Skeletal muscle cell (primary cell): ENCODE measurements around the gene CLHC1.
"Not testable (repeated sequence)": the region's sequence is repeated elsewhere in the genome, so short reads cannot be mapped to it uniquely, and the experiment has no call there.

Source experiments
- DNase-seq: peaks from one replicate; pipeline ENCODE4 v3.0.0-alpha.2; 2010; ENCODE audit warnings: low read depth
- H3K4me3 ChIP-seq: 2 replicates; pipeline ENCODE4 v1.5.1; 2011; ENCODE audit warnings: low read depth, mild to moderate bottlenecking, control low read depth, low read length, moderate library complexity

CLHC1 gene

DNA sequence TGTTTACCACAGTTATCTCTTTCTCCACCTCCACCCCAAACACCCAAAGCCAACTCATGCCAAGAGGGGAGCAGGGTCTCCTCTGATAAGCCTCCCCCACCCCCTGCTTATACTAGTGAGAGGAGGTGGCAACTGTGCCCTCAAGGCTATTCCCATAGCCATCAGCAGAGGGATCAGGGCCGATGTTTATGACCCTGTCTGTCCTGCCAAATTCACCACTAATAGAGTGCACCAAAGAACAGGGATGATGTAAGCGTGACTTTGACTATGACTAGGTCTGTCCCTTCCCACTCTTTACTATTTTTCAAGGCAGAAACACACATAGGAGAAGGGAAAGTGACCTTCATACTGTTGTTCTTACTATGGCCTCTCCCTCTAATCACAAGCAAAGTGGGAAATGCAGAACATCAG, 74.6 kb downstream of the CLHC1 start:
- no peak overlapping the region for H3K4me3 ChIP-seq
- no peak for DNase-seq

DNA sequence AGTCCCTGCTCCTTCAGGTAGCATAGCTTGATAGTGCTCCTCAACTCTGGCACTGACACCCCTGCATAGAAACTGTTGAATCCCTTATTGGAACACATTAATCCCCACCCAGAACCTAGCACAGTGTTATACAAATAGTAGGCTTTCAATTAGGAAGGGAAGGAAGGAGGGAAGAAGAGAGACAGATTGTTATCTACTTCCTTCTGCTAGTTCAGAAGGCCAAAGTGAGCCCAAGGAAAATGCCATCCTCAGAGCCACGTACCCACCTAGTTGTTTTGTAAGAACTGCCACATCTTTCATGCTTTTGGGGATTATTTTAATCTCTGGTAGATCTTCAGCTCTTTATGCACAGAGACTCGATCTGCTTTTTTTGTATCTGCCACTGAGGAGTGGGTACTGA, 75.1 kb downstream of the CLHC1 start:
- no peak for DNase-seq
- no peak overlapping the region for H3K4me3 ChIP-seq

DNA sequence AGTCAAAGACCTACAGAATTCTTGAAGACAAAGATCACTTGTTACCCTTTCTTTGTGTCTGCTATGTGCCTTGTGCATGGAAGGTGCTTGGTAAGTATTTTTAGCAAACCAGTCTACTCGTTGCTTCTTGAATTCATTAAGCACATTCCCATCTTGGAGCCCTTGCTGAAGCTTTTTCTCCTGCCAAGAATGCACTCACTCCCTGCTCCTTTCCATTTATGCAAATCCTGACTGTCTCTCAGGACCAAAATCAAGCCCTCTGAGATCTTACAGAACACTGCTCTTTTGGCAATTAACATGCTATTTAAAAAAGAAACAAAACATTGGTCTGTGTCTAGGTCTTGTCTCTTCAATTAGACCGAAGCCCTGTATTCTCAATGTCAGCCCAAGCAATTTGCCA, 75.8 kb downstream of the CLHC1 start:
- DNase-seq = no peak
- no peak overlapping the region for H3K4me3 ChIP-seq

DNA sequence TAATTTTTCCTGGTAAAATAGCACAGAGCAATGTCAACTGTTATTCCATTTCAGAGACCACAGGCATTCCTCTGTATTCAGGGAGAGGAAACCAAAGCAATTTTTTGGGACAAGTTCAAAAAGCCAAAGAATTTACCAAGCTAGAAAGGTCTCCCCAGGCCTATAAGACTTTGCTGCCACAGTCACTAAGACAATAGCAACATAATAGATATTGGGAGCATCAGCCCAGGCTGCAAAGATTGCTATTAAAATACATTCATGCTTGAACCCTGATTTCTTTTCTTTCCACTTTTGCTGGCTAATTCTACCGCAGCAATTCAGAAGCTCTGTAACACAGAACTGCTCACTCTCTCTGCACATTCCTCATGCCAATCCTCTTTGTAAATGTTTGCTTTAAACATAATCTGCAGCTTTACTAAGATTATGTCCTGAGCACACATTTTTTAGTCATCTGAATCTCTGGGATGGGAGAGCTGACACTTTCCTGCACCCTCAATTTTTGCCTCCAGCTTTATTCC, 76.3 kb downstream of the CLHC1 start:
- DNase-seq = no peak
- no peak overlapping the region for H3K4me3 ChIP-seq

DNA sequence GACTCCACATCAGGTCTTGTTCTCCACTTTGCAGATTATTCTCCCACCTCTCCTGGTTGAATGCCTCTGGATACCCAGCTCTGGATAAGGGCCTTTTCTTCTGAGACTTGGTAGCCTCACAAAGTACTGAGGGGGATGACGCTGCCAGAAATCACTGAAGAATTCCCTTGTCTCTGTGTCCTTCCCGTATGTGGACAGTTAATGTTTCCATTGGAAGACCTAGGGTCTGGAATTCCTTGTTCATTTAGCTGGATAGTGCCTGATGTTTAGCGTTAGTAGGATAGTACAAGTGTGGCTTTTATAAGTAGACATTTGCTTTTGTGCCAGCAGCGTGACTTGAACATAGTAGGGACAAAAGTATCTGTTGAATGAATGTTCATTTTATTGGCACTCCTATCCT, 76.9 kb downstream of the CLHC1 start:
- H3K4me3 ChIP-seq = no peak overlapping the region

DNA sequence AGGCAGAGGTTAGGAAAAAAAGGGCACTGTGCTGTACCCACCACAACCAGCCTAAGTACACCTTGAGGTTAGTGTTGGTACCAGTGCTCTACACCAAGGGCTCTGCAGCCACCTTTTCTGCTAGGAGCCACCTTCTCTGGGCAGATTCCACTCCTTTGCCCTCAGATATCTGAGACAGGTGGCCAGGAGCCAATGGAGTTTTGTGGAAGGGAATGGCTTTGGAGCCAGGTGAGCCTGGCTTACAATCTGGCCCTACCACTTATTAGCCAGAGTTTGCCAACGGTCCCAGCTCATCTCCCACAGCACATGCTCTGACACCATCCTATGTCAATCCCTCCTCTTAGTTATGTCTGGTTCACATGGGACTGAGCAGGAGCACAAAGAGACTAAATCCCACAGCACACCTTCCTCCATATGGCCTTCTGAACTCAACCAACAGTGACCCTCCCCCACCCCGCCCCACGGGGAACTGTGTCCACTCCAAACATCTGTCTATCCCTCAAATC, 77.5 kb downstream of the CLHC1 start:
- no peak overlapping the region for H3K4me3 ChIP-seq
- no peak for DNase-seq

More for the DNA sequence above, 76.9 kb downstream of the CLHC1 start:
- no peak for DNase-seq

DNA sequence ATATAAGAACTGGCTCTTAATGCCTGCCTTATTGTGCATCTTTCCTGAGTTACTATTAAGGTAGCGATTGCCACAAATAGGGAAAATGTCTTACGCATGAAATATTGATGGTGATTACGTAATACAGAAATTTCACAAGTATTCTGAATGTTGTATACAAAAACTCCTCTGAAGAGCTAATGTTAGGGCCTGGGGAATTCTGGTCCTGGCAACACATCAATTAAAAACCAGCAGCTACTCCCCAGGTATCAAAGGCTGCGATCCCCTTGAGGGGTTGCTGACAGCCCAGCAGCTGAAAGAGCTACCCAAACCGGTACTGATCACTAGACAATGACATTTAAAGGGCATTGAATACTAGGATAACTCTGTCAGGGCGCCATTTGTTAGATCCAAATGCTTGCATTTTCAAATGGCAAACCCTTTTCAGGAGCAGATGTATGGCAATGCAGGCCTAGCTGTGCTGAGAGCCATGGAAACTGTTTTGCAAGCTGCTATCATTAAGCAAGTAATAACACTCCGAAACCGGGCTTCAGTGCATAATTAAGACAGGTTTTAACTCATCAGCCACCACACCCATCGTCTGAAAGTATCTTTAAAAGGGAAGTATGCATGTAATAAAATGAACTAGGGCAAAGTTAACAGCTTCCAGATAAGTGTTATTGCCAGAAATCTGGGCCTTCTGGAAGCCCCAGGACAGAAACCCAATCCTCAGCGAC, 78.4 kb downstream of the CLHC1 start:
- DNase-seq = no peak
- no peak overlapping the region for H3K4me3 ChIP-seq

DNA sequence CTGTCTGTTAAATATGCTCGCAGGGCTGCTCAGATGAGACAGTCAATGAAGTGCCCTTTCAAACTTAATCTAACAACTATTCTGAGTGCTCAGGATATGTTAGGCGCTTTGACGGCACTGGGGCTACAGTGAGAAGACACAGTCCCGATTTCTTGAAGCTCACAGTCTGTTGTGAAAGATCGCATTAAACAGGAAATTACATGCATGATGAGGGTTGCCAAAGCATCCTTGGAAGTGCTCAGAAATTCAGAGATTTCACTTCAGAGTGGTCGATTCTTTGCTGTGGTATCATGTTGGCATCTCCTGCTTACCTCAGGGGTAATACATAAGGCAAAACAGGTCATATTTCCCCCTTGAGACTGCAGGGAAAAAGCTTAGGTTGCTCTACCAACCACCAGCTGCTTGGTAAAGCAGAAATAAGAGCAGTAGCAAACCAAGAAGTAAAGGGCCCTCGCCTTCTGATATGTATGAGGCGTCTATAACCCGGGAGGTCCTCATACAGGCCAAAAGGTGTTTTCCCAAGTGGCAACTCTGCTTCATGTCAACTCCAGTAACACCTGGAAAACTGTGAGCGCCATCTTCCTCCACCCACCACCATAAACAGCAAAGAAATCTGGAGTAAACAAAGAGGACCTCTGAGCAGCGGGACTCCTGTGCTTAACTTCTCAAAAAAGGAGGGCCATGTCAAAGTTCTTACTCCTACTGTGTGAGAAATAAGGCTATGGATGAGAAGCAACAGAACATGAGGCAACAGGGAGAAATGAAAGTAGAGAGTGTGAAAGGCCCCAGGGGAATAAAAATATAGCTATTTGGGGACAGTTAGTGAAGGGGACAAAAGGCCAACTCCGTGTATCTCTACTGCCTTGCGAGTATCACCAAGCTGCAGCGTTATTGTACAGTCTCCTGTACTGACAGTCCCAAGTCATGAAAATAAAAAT, 79.3 kb downstream of the CLHC1 start:
- H3K4me3 ChIP-seq = no peak overlapping the region
- DNase-seq = no peak

DNA sequence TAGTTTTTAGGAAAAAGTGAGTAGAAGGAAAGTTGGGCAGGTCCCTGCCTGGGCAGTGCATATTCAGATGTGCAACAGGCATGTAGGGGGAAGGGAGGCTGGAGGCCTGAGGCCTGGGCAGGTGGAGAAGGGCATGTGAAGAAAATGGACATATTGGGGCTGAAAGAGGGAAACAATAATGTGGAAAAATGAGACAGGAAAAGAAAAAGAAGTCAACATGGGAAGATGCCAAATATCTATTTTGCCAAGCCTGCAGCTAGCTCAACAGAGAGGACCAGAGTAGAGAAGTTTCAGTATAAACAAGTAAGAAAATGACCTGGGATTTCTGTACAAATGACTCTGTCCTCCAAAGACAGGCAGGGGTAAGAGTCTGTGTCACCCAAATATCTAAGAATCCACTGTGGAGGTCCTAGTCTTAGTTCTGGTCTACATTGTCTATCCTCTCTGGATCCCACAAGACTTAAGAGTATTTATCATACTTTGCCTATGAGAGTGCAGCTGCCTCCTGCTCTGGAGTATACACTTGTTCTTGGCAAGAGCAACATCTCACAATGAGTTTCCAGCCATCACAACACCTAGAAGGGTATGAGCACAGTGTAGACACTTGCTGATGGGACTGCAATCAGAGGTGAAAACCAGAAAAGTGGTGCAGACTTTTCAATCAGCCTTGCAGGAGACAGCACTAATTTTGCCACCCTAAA, 80.2 kb downstream of the CLHC1 start:
- no peak overlapping the region for H3K4me3 ChIP-seq
- DNase-seq = no peak

DNA sequence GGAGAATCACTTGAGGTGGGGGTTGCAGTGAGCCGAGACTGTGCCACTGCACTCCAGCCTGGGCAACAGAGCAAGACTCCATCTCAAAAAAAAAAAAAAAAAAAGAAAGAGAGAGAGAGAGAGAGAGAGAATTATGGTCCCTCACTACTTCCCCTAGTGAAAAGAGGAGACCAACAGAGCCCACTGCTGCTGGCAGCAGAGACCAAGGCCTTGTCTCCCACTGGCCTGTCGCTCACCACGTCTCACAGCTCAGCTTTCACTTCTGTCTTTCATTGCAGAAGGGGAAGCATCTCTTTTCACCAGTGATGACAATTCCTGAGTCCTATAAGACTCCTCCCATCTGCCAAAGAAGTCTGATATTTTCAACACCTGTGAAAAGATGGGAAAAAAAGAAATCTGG, 81.3 kb downstream of the CLHC1 start:
- DNase-seq = no peak
- no peak overlapping the region for H3K4me3 ChIP-seq

DNA sequence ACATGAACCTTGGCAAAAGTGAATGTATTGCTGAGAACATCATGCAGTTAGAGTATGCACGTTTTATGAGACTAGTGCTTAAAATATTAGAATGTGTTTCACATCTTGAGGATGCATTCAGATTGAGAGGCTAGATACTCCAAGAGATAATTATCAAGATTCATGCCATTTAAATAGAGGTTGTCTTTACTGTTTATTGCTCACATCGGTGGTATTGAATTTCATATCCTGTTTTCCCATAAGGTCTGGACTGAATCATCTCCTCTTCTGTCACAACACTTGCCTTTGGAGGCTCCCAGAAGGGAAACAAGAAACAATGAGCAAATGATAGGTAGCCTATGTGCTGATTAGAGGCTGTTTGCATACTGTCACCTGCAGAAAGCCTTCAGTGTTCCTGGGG, 83.8 kb downstream of the CLHC1 start:
- H3K4me3 ChIP-seq = no peak overlapping the region
- peak; percentile 64 for DNase-seq

DNA sequence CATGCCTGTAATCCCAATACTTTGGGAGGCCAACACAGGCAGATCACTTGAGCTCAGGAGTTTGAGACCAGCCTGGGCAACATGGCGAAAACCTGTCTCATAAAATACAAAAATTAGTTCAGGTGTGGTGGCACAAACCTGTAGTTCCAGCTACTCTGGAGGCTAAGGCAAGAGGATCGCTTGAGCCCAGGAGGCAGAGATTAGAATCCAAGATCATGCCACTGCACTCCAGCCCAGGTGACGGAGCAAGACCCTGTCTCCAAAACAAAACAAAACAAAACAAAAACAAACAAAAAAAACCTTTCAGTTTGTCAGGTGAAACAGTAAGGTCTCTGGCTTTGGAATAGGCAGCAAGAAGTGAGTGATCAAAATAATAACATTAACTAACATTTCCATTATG, 84.6 kb downstream of the CLHC1 start:
- no peak for DNase-seq
- no peak overlapping the region for H3K4me3 ChIP-seq

DNA sequence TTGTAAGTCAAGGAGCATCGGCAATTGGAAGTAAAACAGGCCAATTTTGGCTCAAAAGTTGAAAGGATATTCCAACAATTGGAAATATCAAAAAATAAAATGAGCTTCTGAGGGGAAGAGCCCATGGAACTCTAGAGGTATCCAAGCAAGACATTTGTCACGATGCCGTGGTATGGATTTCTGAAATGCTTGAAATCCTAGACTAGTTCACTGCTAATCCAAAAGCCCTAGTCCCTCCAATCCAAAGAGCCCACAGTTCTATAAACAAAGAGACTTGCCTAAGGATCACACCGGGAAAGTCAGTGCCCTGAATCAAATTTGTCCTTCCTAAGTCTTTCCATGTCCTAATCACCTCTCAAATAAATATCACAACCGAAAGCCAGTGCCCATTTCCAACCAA, 85.1 kb downstream of the CLHC1 start:
- no peak overlapping the region for H3K4me3 ChIP-seq
- DNase-seq = no peak

DNA sequence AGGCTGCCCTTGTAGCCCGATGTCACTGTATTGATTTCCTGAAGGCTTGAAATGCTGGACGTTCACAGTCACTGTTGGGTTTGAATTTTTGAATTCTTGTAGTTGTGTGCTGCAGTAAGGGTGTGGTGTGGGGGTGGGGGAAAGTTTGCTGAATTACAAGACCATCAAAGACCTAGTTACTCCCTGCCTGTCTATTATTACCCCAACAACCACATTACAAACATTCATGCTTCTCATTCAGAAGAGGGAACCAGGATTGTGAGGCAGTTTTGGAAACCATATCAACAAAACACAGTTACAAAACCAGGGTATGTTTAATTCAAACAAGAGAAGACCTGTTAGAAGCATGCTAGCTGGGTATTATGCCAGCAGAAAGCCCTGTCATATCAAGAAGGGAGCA, 85.8 kb downstream of the CLHC1 start:
- DNase-seq = no peak
- no peak overlapping the region for H3K4me3 ChIP-seq

DNA sequence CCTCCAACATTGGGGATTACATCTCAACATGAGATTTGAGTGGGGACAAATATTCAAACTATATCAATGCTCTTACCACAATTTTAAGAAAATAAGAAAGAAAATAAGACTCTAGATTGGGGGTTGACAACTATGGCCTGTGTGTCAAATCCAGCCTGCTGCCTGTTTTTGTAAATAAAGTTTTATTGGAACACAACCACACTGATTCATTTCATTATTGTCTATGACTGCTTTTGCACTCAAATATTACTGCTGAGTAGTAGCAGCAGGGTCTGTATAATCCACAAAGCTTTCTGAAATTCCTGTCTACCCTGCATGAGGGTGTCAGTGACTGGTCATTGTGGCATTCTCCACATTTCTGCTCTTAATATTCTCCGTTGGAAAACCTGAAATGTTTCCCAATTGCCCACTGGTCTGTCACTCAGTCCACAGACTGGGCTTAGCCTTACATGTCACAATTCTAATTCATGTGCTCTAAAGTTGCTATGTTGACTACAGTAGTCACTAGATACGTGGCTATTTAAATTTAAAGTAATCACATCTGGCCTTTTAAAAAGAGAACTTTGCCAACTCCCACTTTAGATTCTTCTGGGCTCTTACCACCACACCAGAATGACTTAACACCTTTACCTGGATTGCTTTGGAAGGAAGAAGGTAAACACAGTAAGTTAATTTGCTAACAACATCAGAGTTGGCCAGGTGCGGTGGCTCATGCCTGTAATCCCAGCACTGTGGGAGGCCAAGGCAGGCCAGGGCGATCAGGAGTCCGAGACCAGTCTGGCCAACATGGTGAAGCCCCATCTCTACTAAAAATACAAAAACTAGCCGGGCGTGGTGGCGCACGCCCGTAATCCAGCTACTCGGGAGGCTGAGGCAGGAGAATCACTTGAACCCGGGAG, 86.9 kb downstream of the CLHC1 start:
- no peak overlapping the region for H3K4me3 ChIP-seq
- DNase-seq = no peak

DNA sequence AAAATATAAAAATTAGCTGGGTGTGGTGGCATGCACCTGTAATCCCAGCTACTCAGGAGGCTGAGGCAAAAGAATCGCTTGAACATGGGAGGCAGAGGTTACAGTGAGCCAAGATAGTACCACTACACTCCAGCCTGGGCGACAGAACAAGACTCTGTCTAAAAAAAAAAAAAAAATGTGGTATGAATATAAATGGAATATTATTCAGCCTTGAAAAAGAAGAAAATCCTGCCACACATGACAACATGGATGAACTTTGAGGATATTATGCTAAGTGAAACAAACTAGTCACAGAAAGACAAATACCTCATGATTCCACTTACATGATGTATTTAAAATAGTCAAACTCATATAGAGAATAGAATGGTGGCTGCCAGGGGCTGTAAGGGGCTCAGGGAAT, 88.4 kb downstream of the CLHC1 start:
- DNase-seq, H3K4me3 ChIP-seq: not testable (repeated sequence)

DNA sequence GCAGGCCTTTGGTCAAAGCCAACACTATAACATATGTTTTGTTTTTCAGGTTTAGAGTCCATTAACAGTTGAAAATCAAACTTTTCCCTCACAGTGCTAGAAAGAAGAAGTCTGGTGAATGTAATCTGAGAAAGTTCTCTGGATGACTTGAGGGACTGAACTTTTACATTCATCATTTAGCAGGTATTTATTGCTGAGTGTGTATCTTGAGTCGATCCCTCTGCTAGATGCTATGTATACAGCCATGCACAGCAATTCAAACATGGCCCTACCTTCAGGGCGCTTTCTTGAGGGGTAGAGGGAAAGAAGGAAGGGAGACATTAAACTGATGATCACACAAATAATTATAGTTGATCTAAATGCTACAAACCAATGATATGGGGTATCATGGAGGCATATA, 89.6 kb downstream of the CLHC1 start:
- H3K4me3 ChIP-seq = no peak overlapping the region
- no peak for DNase-seq

DNA sequence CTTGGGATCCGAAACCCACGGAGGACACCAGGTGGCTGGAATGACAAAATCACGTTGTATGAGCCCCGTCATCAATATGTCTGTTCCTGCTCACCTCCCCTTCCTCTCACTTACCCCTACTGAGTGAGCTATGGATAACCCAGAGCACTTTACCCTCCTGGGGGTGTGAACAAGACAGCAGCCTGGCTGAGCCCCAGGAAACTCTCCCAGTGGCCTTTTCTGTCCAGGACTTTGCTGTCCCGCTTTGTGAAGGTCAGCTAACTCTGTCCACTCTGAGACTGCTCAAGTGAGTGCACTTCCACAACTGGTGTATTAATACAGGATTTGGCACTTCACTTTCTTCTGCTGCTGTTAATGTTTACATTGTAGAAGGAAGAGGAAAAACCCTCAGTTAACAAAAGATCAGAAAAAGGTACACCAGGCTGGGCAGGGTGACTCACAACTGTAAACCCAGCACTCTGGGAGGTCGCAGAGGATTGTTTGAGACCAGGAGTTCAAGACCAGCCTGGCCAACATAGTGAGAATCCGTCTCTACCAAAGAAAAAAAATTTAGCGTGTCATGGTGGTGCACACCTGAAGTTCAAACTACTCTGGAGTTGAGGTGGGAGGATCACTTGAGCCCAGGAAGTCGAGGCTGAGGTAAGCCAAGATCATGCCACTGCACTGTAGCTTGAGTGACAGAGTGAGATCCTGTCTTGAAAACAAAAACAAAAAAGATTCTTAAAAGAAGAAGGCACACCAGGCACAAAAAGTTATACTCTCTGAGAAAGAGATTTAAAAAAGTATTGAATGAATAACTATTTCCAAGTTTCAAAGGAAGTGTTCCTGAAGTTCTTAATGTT, 90.3 kb downstream of the CLHC1 start:
- no peak for DNase-seq
- no peak overlapping the region for H3K4me3 ChIP-seq
